ENCODE measurements around the gene SPAG7. TPM values are rescaled to one million over a fixed set of nuclear protein-coding genes. Genes with fewer than 3 reads are reported as not detected.
A peak's percentile ranks its signal among the peaks of the same experiment; 100 is the strongest.

The SPAG7 gene
- total RNA-seq, 2 donors from 2014 or later: 83.9 to 122 TPM

DNA sequence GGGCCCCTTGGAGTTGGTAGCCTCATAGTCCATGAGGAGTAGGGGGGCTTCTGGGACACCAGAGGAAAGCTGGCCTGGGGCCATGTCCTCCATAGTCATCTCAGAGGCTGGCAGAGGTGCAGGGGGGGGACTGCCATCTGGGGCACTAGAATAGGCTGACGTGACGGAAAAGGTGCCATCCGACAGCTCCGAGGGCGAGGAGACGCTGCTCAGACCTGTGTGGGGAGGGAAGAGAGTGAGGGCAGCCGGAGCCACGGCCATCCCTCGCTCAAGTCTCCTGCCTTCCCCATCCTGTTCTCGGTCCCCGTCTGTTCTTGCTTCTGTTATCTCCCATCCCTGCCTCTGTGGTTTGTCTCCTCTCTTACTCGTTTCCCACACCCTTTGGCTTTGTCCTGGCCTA, 4.7 kb upstream of the SPAG7 start:
- DNase-seq (ENCODE audit: low spot score): no peak
- peaks cover 0 to 46% of the 10 kb centered on the region in 2 donors for H3K4me1 ChIP-seq
- no peak overlapping the region for H3K4me3 ChIP-seq
- H3K27ac ChIP-seq: peak overlapping the region; percentile 51 to 71
- no peaks in the 10 kb centered on the region for H3K27me3 ChIP-seq
- peaks cover 56% of the 10 kb centered on the region for H3K36me3 ChIP-seq
- no peaks in the 10 kb centered on the region for H3K9me3 ChIP-seq
- TF ChIP-seq, protein P1, sequence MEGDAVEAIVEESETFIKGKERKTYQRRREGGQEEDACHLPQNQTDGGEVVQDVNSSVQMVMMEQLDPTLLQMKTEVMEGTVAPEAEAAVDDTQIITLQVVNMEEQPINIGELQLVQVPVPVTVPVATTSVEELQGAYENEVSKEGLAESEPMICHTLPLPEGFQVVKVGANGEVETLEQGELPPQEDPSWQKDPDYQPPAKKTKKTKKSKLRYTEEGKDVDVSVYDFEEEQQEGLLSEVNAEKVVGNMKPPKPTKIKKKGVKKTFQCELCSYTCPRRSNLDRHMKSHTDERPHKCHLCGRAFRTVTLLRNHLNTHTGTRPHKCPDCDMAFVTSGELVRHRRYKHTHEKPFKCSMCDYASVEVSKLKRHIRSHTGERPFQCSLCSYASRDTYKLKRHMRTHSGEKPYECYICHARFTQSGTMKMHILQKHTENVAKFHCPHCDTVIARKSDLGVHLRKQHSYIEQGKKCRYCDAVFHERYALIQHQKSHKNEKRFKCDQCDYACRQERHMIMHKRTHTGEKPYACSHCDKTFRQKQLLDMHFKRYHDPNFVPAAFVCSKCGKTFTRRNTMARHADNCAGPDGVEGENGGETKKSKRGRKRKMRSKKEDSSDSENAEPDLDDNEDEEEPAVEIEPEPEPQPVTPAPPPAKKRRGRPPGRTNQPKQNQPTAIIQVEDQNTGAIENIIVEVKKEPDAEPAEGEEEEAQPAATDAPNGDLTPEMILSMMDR (IDR thresholded peaks at IDR 0.05): no peak

DNA sequence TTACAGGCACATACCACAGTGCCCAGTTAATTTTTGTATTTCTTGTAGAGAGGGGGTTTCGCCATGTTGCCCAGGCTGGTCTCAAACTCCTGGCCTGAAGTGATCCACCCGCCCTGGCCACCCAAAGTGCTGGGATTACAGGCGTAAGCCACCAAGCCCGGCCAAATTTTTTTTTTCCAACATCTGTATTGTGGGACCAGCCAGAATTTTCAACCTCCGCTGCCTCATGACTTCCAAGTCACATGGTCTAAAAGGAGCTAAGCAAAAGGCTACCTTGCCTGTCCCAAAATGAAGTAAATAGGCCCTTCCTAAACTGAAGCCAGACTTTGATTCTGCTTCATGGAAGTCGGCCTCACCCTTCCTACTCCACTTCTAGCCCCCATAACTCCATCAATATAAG, 4.2 kb upstream of the SPAG7 start:
- no peak for DNase-seq (ENCODE audit: low spot score)
- TF ChIP-seq, protein P1 (IDR thresholded peaks at IDR 0.05): no peak
- no peak overlapping the region for H3K4me3 ChIP-seq
- peak overlapping the region; percentile 51 to 71 for H3K27ac ChIP-seq
- no peaks in the 10 kb centered on the region for H3K9me3 ChIP-seq
- H3K36me3 ChIP-seq: peaks cover 51% of the 10 kb centered on the region
- H3K27me3 ChIP-seq: no peaks in the 10 kb centered on the region
- H3K4me1 ChIP-seq: peaks cover 0 to 46% of the 10 kb centered on the region in 2 donors

DNA sequence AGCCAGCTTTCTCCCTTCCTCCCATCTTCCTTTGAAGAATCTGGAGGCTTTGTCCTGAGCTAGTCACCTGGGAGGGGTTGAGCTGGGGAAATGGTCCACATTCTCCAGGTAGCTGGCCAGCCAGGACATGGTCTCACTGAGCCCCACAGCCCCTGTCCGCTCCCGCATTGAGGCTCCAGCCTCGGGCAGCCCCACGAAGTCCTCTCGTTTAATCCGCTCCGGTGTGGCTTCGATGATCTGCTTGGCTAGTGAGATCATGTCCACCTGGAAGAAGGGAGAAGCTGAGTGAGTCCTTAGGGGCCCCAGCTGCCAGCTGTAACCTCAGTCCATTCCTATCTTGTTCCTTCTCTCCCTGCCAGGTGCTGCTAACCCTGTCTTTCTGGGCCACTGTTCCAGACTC, 2.7 kb upstream of the SPAG7 start:
- Histone ChIP-seq H3K4me1 (peaks cover 0 to 60% of the 10 kb centered on the region in 2 donors), H3K27me3 (no peaks in the 10 kb centered on the region), H3K27ac (peak overlapping the region in 1 of 2 donors; percentile 97), H3K9me3 (no peaks in the 10 kb centered on the region), H3K4me3 (no peak overlapping the region), H3K36me3 (peaks cover 41% of the 10 kb centered on the region)
- TF ChIP-seq, protein P1 (IDR thresholded peaks at IDR 0.05): no peak
- DNase-seq (ENCODE audit: low spot score): no peak

DNA sequence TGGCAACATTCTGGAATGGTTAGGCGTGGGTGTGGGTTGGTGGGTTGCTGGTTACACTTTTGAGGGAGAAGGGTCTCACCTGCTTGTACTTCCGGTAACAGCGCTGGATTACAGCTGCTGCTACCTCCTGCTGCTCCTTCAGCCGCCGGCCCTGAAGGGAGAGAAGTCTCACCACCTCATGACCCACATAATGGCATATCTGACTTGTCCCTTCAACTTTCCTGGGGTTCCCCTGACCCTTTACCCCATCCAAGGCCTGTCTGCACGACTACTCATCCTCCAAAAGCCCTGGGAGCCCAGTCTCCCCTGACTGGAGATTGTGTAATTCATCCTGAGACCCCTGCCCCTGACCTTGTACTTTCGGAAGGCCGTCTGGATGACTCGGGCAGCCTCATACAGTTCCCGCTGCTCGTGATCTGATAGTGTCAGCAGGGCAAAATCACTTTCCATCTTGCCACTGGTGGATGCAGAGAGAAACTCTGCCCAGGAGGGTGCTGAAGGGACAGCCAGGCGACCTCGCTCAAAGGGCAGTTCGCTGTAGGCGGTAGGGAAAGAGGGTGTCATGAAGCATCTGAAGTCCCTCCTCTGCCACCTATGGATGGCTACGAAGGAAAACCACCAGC, 2.0 kb upstream of the SPAG7 start:
- H3K9me3 ChIP-seq: no peaks in the 10 kb centered on the region
- DNase-seq (ENCODE audit: low spot score): no peak
- TF ChIP-seq, protein P1 (IDR thresholded peaks at IDR 0.05): no peak
- H3K4me1 ChIP-seq: peaks cover 0 to 61% of the 10 kb centered on the region in 2 donors
- H3K27ac ChIP-seq: peak overlapping the region; percentile 95 to 97
- H3K27me3 ChIP-seq: no peaks in the 10 kb centered on the region
- H3K4me3 ChIP-seq: no peak overlapping the region
- H3K36me3 ChIP-seq: peaks cover 41% of the 10 kb centered on the region

DNA sequence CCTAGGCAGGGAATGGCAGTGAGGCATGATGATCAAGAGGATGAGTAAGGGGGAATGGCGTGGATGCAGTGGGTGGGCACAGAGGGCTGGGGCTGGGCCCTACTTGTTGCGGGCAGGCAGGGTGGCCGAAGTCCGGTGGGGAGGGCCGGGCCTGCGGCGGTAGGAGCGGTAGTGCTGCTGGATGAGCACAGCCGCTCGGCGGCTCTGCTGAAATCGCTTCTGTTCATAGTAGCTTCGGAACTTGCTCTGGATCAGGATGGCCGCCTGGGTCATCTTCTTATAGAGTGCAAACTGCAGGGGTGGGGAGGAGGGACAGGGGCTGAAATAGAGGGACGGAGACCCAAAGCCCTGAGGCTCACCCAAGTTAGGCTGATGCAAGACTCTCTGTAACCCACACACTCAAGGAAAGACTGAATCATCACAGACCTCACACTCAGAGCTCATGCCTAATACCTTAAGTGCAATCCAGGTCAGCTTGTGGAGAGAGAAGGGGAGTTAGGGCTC, 1.5 kb upstream of the SPAG7 start:
- no peak for DNase-seq (ENCODE audit: low spot score)
- Histone ChIP-seq H3K9me3 (no peaks in the 10 kb centered on the region), H3K27me3 (no peaks in the 10 kb centered on the region), H3K4me3 (peak overlapping the region in 1 of 2 donors; percentile 69), H3K4me1 (peaks cover 0 to 56% of the 10 kb centered on the region in 2 donors), H3K36me3 (peaks cover 38% of the 10 kb centered on the region), H3K27ac (peak overlapping the region; percentile 95 to 97)
- TF ChIP-seq, protein P1 (IDR thresholded peaks at IDR 0.05): no peak
